ENCODE measurements around the gene APEH. TPM values are rescaled to one million over a fixed set of nuclear protein-coding genes. Genes with fewer than 3 reads are reported as not detected.

APEH gene
- total and polyA plus RNA-seq, 2 of the 13 experiments (the other 11 are each of a cell fraction or from before 2014, with no cell fraction given): 116 to 130 TPM

GRCh38 chr3:49650177-49650576 is 24.0 kb upstream of the APEH start (continued):
- no peak for TF ChIP-seq ZBTB4 (CRISPR knock-in tag; IDR thresholded peaks at IDR 0.05; ENCODE audit: borderline replicate concordance)

DNA sequence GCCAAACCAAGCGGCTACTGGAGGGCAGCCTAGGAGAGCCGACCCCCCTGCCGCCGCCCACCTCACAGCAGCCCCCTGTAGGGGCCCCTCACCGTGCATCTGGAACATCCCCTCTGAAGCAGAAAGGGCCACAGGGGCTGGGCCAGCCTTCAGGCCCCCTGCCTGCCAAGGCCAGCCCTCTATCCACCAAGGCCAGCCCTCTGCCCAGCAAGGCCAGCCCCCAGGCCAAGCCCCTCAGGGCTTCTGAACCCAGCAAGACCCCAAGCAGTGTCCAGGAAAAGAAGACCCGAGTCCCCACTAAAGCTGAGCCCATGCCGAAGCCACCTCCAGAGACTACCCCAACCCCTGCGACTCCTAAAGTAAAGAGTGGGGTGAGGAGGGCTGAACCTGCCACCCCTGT is 23.5 kb upstream of the APEH start:
- DNase-seq (ENCODE audit: low spot score): no peak
- no peak overlapping the region for H3K4me2 ChIP-seq (ENCODE audit: low read depth, low read length)
- H3K36me3 ChIP-seq (replicated peaks in 1 of 2; ENCODE audit: control insufficient read depth in 1 of 2, insufficient read depth in 2 of 2, low read length in 2 of 2): no peaks in the 10 kb centered on the region
- peaks cover 33% of the 10 kb centered on the region for H3K4me1 ChIP-seq (ENCODE audit: insufficient read depth, low read length)
- in situ Hi-C loops (cut with HindIII; ENCODE audit: extremely low pct_ligation_motif_present, low pct_unique_long_range_greater_than_20kb): no loop called here
- H3K27ac ChIP-seq (ENCODE audit: extremely low read length, insufficient read depth, low read length): no peak overlapping the region
- POLR2A ChIA-PET: no interaction called here
- no peak overlapping the region for H3K4me3 ChIP-seq (replicated peaks in 1 of 3; ENCODE audit: insufficient read depth in 1 of 3, low read depth in 2 of 3, low read length in 3 of 3)
- no peak for FAIRE-seq
- no peak overlapping the region for H2AFZ ChIP-seq (ENCODE audit: low read length)
- H4K20me1 ChIP-seq (ENCODE audit: insufficient read depth, low read length): no peaks in the 10 kb centered on the region
- TF ChIP-seq MTA3 (CRISPR knock-in tag; IDR thresholded peaks at IDR 0.05): no peak
- TF ChIP-seq, protein P1, sequence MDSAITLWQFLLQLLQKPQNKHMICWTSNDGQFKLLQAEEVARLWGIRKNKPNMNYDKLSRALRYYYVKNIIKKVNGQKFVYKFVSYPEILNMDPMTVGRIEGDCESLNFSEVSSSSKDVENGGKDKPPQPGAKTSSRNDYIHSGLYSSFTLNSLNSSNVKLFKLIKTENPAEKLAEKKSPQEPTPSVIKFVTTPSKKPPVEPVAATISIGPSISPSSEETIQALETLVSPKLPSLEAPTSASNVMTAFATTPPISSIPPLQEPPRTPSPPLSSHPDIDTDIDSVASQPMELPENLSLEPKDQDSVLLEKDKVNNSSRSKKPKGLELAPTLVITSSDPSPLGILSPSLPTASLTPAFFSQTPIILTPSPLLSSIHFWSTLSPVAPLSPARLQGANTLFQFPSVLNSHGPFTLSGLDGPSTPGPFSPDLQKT (CRISPR knock-in tag; IDR thresholded peaks at IDR 0.05; ENCODE audit: borderline replicate concordance): no peak
- TF ChIP-seq PAWR (CRISPR knock-in tag; IDR thresholded peaks at IDR 0.05; ENCODE audit: borderline replicate concordance): no peak
- TF ChIP-seq ZNF777 (CRISPR knock-in tag; IDR thresholded peaks at IDR 0.05): no peak
- TF ChIP-seq SUZ12 (IDR thresholded peaks at IDR 0.05; ENCODE audit: low read depth, low read length): no peak
- TF ChIP-seq EP300 (IDR thresholded peaks at IDR 0.05; ENCODE audit: low read depth in 2 of 2, low read length in 2 of 2): no peak
- TF ChIP-seq EP300 (CRISPR knock-in tag; IDR thresholded peaks at IDR 0.05; ENCODE audit: borderline replicate concordance): no peak
- TF ChIP-seq TFAP4 (IDR thresholded peaks at IDR 0.05; ENCODE audit: borderline replicate concordance, low read depth): no peak
- no peak for TF ChIP-seq FOXJ3 (CRISPR knock-in tag; IDR thresholded peaks at IDR 0.05; ENCODE audit: borderline replicate concordance)
- H3K9ac ChIP-seq (ENCODE audit: insufficient read depth, low read depth, low read length): no peak overlapping the region
- intact Hi-C loops (cut with micrococcal nuclease; ENCODE audit: unreplicated experiment): no loop called here
- 91% methylated on average over 8 of the region's 8 CpGs for WGBS (ENCODE audit: low lambda C conversion rate)
- no TSS peak for BruUV-seq (replicated peaks)
- CTCF ChIA-PET (ENCODE audit: low intra/inter-chr PET ratio, low total read pairs): no interaction called here
- no peak for ATAC-seq
- no peaks in the 10 kb centered on the region for H3K27me3 ChIP-seq (ENCODE audit: control insufficient read depth in 1 of 2, insufficient read depth in 2 of 2, low read length in 2 of 2)
- H3K79me2 ChIP-seq (ENCODE audit: insufficient read depth, low read length): no peaks in the 10 kb centered on the region
- H3K9me3 ChIP-seq (ENCODE audit: low read length): no peaks in the 10 kb centered on the region
